CD4-positive, CD25-positive, alpha-beta regulatory T cell (primary cell): ENCODE results near the gene KCNMA1. TPM values are rescaled to one million over a fixed set of nuclear protein-coding genes. Genes with fewer than 3 reads are reported as not detected.

ENCODE experiments used
- ATAC-seq, 2 donors: fragments of 150-1000 bp; cut with Tn5 transposase; one replicate each; pipeline ENCODE4 v1.10.0; 2021; ENCODE audit warnings: low read depth in 2 of 2, moderate number of reproducible peaks in 2 of 2, moderate library complexity in 1 of 2
- DNase-seq, 3 donors: peaks; one replicate each; pipeline versions ENCODE4 v3.0.0 to v3.0.0-alpha.2; 2012 to 2022; ENCODE audit warnings: mixed read lengths in 1 of 3
- H3K27ac ChIP-seq: one replicate; pipeline ENCODE4 v1.7.0; 2013; ENCODE audit warnings: mild to moderate bottlenecking, low read length; ENCODE audit not compliant: insufficient read depth, poor library complexity, severe bottlenecking
- H3K27me3 ChIP-seq: one replicate; pipeline ENCODE4 v1.7.0; 2013; ENCODE audit warnings: low read length; ENCODE audit not compliant: control insufficient read depth, insufficient read depth
- H3K36me3 ChIP-seq: one replicate; pipeline ENCODE4 v1.7.0; 2013; ENCODE audit warnings: mild to moderate bottlenecking, low read length, moderate library complexity; ENCODE audit not compliant: control insufficient read depth, insufficient read depth
- H3K4me1 ChIP-seq: 2 replicates; pipeline ENCODE4 v1.7.0; 2013; ENCODE audit warnings: mild to moderate bottlenecking, low read length; ENCODE audit not compliant: insufficient read depth, control insufficient read depth, poor library complexity, severe bottlenecking
- H3K4me3 ChIP-seq: one replicate; pipeline ENCODE4 v1.7.0; 2013; ENCODE audit warnings: low read depth, mild to moderate bottlenecking, low read length, moderate library complexity
- H3K9me3 ChIP-seq, 2 experiments: 1 replicate in 1 of 2; 2 replicates in 1 of 2; pipeline ENCODE4 v1.7.0; 2013; ENCODE audit warnings: low read length in 2 of 2, mild to moderate bottlenecking in 1 of 2, moderate library complexity in 1 of 2; ENCODE audit not compliant: control insufficient read depth in 2 of 2
- H3K27ac Mint-ChIP-seq, 3 donors: one replicate each; pipeline ENCODE4 v1.8.0; 2020 to 2022; ENCODE audit warnings: mild to moderate bottlenecking in 3 of 3, mixed read lengths in 3 of 3, moderate library complexity in 2 of 3
- H3K27me3 Mint-ChIP-seq: one replicate; pipeline ENCODE4 v1.8.0; 2022; ENCODE audit warnings: mild to moderate bottlenecking, mixed read lengths
- H3K36me3 Mint-ChIP-seq: one replicate; pipeline ENCODE4 v1.8.0; 2020; ENCODE audit warnings: mixed read lengths
- H3K4me1 Mint-ChIP-seq, 4 donors: one replicate each; pipeline ENCODE4 v1.8.0; 2020 to 2022; ENCODE audit warnings: mixed read lengths in 4 of 4, mild to moderate bottlenecking in 1 of 4
- H3K4me3 Mint-ChIP-seq, 4 donors: one replicate each; pipeline ENCODE4 v1.8.0; 2020 to 2022; ENCODE audit warnings: mild to moderate bottlenecking in 4 of 4, mixed read lengths in 4 of 4, moderate library complexity in 3 of 4
- H3K9me3 Mint-ChIP-seq, 7 donors: one replicate each; pipeline ENCODE4 v1.8.0; 2020 to 2022; ENCODE audit warnings: mixed read lengths in 7 of 7, mild to moderate bottlenecking in 3 of 7, moderate library complexity in 2 of 7
- polyA plus RNA-seq, 4 donors: library from polyadenylated mRNA; unstranded; fragments of 300-500 nt; fragmentation: Illumina TruSeq; gene quantifications; one replicate each; pipeline ENCODE4 v1.2.3, GENCODE V29; 2021
- total RNA-seq: library from RNA; stranded (reverse); gene quantifications from one replicate; pipeline ENCODE4 v1.2.3, GENCODE V29; 2022

Gene KCNMA1
- total and polyA plus RNA-seq, 5 donors from 2014 or later = not detected

- DNase-seq (no peak), ATAC-seq (no peak)
- H3K36me3 Mint-ChIP-seq = no peaks in the 10 kb centered on the region
- Histone ChIP-seq H3K4me1 (no peaks in the 10 kb centered on the region), H3K4me3 (no peak overlapping the region), H3K27ac (no peak overlapping the region), H3K36me3 (no peaks in the 10 kb centered on the region), H3K27me3 (no peaks in the 10 kb centered on the region), H3K9me3 (no peaks in the 10 kb centered on the region)
- H3K4me3 Mint-ChIP-seq = no peak overlapping the region
- H3K9me3 Mint-ChIP-seq = no peaks in the 10 kb centered on the region
- no peaks in the 10 kb centered on the region for H3K4me1 Mint-ChIP-seq
- H3K27me3 Mint-ChIP-seq = peaks cover 10% of the 10 kb centered on the region
- no peak overlapping the region for H3K27ac Mint-ChIP-seq
Measured at GRCh38 chr10:77028042-77028441, 609.6 kb downstream of the KCNMA1 start.

DNA sequence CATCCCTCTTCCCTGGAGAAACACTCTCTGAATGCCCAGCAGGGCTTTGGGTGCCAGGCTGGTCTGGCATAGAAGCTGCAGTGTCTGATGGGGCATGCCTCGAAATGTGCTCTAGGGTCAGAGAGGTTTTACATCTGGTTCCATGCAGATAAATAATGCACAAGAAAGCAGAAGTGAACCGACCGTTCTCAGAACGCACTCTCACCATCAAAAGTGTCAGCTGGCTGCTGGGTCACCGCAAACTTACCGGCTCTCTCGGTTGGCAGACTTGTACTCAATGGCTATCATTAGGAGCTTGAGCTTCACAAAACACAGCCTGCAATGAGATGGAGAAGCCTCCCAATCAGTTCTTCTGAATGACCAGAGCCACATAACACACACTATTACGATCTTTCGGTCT, 610.0 kb downstream of the KCNMA1 start:
- peaks cover 10% of the 10 kb centered on the region for H3K27me3 Mint-ChIP-seq
- no peaks in the 10 kb centered on the region for H3K9me3 ChIP-seq
- no peaks in the 10 kb centered on the region for H3K9me3 Mint-ChIP-seq
- H3K4me3 Mint-ChIP-seq = no peak overlapping the region
- no peak for ATAC-seq
- H3K27me3 ChIP-seq = no peaks in the 10 kb centered on the region
- no peak for DNase-seq
- H3K4me1 Mint-ChIP-seq = no peaks in the 10 kb centered on the region
- H3K36me3 Mint-ChIP-seq = no peaks in the 10 kb centered on the region
- no peak overlapping the region for H3K27ac Mint-ChIP-seq
- no peaks in the 10 kb centered on the region for H3K36me3 ChIP-seq
- no peaks in the 10 kb centered on the region for H3K4me1 ChIP-seq
- no peak overlapping the region for H3K4me3 ChIP-seq
- H3K27ac ChIP-seq = no peak overlapping the region

DNA sequence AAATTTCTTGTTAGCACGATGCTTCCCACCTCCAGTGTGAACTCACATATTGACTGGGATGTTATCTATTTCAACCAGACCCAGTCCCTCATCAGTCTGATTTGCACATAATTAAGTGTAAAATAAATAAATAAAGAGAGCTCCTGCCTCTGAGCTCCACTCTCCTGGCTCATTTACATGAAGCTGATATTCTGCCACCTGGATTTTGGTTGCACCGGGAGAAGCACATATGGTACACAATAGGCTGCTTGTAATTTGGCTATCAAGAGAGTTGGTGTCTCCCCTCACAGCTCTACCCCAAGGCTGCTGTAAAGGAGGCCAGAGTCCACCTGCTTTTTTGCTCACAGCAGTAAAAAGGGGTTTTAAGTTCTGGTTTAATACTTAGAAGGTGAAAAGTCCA, 610.5 kb downstream of the KCNMA1 start:
- H3K27me3 ChIP-seq = no peaks in the 10 kb centered on the region
- no peak overlapping the region for H3K27ac ChIP-seq
- H3K36me3 ChIP-seq = no peaks in the 10 kb centered on the region
- Mint-ChIP-seq H3K4me3 (no peak overlapping the region), H3K27ac (no peak overlapping the region), H3K36me3 (no peaks in the 10 kb centered on the region), H3K9me3 (no peaks in the 10 kb centered on the region), H3K4me1 (no peaks in the 10 kb centered on the region), H3K27me3 (peaks cover 10% of the 10 kb centered on the region)
- DNase-seq (no peak), ATAC-seq (no peak)
- H3K9me3 ChIP-seq = no peaks in the 10 kb centered on the region
- no peak overlapping the region for H3K4me3 ChIP-seq
- H3K4me1 ChIP-seq = no peaks in the 10 kb centered on the region

GRCh38 chr10:77026148-77026547, 611.5 kb downstream of the KCNMA1 start:
- DNase-seq (no peak), ATAC-seq (no peak)
- Mint-ChIP-seq H3K4me1 (no peaks in the 10 kb centered on the region), H3K4me3 (no peak overlapping the region), H3K27me3 (peaks cover 10% of the 10 kb centered on the region), H3K36me3 (no peaks in the 10 kb centered on the region), H3K27ac (no peak overlapping the region), H3K9me3 (no peaks in the 10 kb centered on the region)
- Histone ChIP-seq H3K27ac (no peak overlapping the region), H3K36me3 (no peaks in the 10 kb centered on the region), H3K27me3 (no peaks in the 10 kb centered on the region), H3K4me1 (no peaks in the 10 kb centered on the region), H3K9me3 (no peaks in the 10 kb centered on the region), H3K4me3 (no peak overlapping the region)

GRCh38 chr10:77024461-77024860, 613.1 kb downstream of the KCNMA1 start:
- no peak overlapping the region for H3K4me3 ChIP-seq
- H3K9me3 ChIP-seq = no peaks in the 10 kb centered on the region
- Mint-ChIP-seq H3K4me1 (no peaks in the 10 kb centered on the region), H3K36me3 (no peaks in the 10 kb centered on the region), H3K9me3 (no peaks in the 10 kb centered on the region), H3K27me3 (peaks cover 10% of the 10 kb centered on the region), H3K27ac (peak overlapping the region in 1 of 3 donors; percentile 58), H3K4me3 (no peak overlapping the region)
- H3K27ac ChIP-seq = no peak overlapping the region
- no peaks in the 10 kb centered on the region for H3K27me3 ChIP-seq
- ATAC-seq (no peak), DNase-seq (no peak)
- no peaks in the 10 kb centered on the region for H3K36me3 ChIP-seq
- H3K4me1 ChIP-seq = no peaks in the 10 kb centered on the region

GRCh38 chr10:77023396-77023795, 614.2 kb downstream of the KCNMA1 start:
- DNase-seq (no peak), ATAC-seq (no peak)
- H3K27me3 ChIP-seq = no peaks in the 10 kb centered on the region
- H3K27ac Mint-ChIP-seq = no peak overlapping the region
- no peaks in the 10 kb centered on the region for H3K4me1 Mint-ChIP-seq
- no peak overlapping the region for H3K27ac ChIP-seq
- no peaks in the 10 kb centered on the region for H3K9me3 ChIP-seq
- peaks cover 10% of the 10 kb centered on the region for H3K27me3 Mint-ChIP-seq
- H3K4me3 Mint-ChIP-seq = no peak overlapping the region
- no peak overlapping the region for H3K4me3 ChIP-seq
- H3K4me1 ChIP-seq = no peaks in the 10 kb centered on the region
- H3K36me3 ChIP-seq = no peaks in the 10 kb centered on the region
- no peaks in the 10 kb centered on the region for H3K36me3 Mint-ChIP-seq
- H3K9me3 Mint-ChIP-seq = no peaks in the 10 kb centered on the region

GRCh38 chr10:77022671-77023070, 614.9 kb downstream of the KCNMA1 start:
- no peaks in the 10 kb centered on the region for H3K36me3 ChIP-seq
- no peak overlapping the region for H3K4me3 ChIP-seq
- no peak overlapping the region for H3K4me3 Mint-ChIP-seq
- H3K4me1 Mint-ChIP-seq = no peaks in the 10 kb centered on the region
- H3K27me3 ChIP-seq = no peaks in the 10 kb centered on the region
- H3K9me3 ChIP-seq = no peaks in the 10 kb centered on the region
- no peaks in the 10 kb centered on the region for H3K9me3 Mint-ChIP-seq
- H3K36me3 Mint-ChIP-seq = no peaks in the 10 kb centered on the region
- no peak for ATAC-seq
- no peak overlapping the region for H3K27ac Mint-ChIP-seq
- H3K27ac ChIP-seq = no peak overlapping the region
- no peak for DNase-seq
- H3K27me3 Mint-ChIP-seq = peaks cover 10% of the 10 kb centered on the region
- no peaks in the 10 kb centered on the region for H3K4me1 ChIP-seq

- Mint-ChIP-seq H3K4me3 (no peak overlapping the region), H3K36me3 (no peaks in the 10 kb centered on the region), H3K27ac (no peak overlapping the region), H3K4me1 (no peaks in the 10 kb centered on the region), H3K27me3 (peaks cover 10% of the 10 kb centered on the region), H3K9me3 (no peaks in the 10 kb centered on the region)
- H3K4me1 ChIP-seq = no peaks in the 10 kb centered on the region
- no peaks in the 10 kb centered on the region for H3K36me3 ChIP-seq
- no peaks in the 10 kb centered on the region for H3K9me3 ChIP-seq
- H3K27me3 ChIP-seq = no peaks in the 10 kb centered on the region
- H3K27ac ChIP-seq = no peak overlapping the region
- DNase-seq (no peak), ATAC-seq (no peak)
- H3K4me3 ChIP-seq = no peak overlapping the region
Measured at GRCh38 chr10:77021966-77022490, 615.6 kb downstream of the KCNMA1 start.
